Stimulated activated CD8-positive, alpha-beta memory T cell treated with anti-CD3 and anti-CD28 coated beads, Interleukin-15, amount 100 ng/mL, for 4 hours (primary cell): ENCODE data around the gene AQP7.
A peak's percentile ranks its signal among the peaks of the same experiment; 100 is the strongest.
"Not testable (repeated sequence)": the region's sequence is repeated elsewhere in the genome, so short reads cannot be mapped to it uniquely, and the experiment has no call there.

Experiments used
- DNase-seq, 2 donors: peaks; one replicate each; pipeline ENCODE4 v3.0.0-alpha.2; 2020; ENCODE audit warnings: low read depth in 2 of 2

The AQP7 gene

DNA sequence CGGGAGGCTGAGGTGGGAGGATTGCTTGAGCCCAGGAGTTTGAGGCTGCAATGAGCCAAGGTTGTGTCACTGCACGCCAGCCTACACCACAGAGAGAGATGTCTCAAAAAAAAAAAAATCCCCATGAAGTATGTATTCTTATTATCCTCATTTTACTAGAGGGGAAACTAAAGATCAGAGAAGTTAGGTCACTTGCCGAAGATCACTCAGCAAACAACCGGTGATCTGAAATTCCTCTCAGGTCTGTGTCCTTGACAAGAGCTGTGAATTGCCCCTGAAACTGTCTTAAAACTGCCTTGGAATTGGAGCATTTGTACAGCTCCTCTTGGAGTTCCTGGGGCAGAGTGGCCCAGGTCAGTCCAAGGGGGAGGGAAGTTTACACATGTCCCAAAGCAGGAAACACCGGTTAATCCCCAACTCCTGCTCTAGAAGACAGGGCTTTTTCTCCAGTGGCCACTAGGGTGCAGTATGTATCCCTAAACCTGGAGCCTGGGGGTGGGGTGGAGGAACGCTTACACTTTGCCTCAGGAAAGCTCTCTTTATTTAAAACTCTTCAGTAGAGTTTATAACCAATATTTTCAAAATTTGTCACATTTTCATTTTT, 27.6 kb downstream of the AQP7 start:
- peak; percentile 17 to 19 for DNase-seq

DNA sequence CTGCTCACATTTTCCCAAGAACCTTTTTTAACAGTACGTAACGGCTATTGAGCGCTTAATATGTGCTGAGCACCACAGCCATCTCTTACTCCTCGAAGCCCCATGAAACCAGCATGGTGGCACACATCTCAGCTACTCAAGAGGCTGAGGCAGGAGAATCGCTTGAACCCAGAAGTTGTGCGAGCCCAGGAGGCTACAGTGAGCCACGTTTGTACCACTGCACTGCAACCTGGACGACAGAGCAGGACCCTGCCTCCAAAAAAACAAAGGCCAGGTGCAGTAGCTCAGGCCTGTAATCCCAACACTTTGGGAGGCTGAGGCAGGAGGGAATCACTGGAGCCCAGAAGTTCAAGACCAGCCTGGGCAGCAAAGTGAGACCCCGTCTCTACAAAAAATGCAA, 28.2 kb downstream of the AQP7 start:
- no peak for DNase-seq

DNA sequence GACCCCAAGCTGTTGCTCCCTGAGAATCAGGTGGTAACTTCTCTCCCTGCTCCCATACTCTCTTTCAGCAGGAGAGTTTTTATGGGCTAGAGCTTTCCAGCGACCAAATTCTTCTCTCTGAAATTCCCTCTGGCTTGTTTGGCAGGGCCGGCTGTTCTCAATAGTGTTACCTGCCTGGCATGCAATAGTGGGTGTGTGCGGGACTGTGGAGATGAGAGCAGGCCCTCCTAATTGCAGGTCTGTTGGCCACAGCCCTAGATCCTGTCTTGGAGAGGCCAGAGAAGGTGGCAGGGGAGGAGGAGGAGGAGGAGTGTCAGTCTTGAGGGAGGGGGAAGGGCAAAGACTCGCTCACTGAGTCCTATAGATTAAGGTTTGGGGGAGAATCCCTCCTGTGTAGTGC, 29.5 kb downstream of the AQP7 start:
- DNase-seq = no peak

DNA sequence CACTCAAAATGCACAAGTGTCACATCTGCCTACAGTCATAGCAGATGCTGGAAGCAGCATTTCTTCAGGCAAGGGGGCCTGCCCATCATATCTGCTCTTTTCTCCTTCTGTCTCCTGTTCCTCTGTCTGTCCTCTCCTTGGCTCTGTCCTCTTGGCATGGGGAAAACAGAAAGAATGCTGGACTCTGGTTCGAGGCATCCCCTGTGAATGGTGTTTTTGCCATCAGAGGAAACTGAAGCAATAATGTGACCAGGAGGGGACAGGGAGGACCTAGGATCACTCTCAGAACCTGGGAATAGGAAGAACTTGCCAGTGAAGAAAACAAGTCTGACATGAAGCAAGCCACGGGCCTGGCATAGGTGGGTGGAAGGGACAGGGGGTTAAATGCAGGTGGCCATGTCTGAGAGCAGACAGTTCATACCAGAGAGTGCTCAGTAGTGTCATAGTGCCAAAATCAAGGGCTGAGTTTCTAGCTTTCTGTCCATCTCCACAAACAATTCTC, 35.3 kb downstream of the AQP7 start:
- no peak for DNase-seq

DNA sequence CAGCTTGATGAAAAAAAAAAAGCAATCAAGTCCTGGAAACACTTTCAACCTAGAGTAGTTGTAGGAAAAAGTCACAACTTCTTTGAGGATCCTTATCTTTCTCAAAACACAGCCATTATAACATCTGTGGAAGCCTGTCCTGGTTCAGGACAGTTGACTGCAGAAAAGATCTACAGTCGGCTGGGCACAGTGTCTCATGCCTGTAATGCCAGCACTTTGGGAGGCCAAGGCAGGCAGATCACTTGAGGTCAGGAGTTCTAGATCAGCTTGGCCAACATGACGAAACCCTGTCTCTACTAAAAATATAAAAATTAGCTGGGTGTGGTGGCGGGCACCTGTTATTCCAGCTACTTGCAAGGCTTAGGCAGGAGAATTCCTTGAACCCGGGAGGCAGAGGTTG, 37.6 kb downstream of the AQP7 start:
- DNase-seq = not testable (repeated sequence)

DNA sequence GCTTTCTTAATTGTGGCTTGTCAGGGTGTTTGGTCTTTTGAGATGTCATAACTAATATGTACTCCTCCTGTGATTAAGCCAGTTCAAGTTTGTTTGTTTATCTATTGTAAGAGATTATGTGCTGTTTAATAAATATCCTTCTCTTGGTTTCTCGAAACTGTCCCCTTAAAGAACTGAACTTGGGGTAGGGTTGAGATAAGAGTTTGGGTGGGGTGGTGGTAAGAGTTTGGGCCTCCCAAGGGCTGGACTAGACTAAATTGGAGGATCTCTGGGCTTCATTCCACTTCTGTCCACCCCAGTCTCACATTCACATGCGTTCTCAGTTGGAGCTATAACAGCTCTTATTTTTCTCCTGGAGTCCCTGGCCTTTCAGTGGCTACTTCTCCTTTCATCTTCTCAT, 38.2 kb downstream of the AQP7 start:
- no peak for DNase-seq

DNA sequence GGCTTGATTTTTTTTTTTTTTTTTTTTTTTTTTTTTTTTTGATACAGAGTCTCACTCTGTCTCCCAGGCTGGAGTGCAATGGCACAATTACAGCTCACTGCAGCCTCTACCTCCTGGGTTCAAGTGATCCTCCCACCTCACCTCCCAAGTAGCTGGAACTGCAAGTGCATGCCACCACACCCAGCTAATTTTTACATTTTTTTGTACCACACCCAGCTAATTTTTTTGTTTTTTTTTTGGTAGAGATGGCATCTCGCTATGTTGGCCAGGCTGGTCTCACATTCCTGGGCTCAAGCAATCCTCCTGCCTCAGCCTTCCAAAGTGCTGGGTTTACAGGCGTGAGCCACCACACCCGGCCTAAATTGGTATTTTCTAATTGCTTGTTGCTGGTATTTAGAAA, 43.7 kb downstream of the AQP7 start:
- not testable (repeated sequence) for DNase-seq

DNA sequence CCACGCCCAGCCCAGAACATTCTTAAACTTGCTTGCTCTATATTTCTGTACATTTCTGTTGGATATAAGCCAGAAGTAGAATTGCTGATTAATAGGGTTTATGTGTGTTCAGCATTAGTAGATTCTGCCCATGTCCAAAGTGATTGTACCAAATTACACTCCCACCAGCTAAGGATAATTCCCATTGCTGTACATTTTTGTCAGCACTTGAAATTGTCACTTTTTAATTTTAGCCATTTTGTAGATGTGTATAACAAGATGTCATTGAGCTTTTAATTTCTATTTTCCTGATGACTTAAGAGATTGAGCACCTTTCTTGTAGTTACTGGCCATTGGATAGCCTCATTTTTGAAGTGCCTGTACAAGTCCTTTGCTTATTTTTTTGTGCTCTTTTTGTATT, 46.4 kb downstream of the AQP7 start:
- DNase-seq = no peak

DNA sequence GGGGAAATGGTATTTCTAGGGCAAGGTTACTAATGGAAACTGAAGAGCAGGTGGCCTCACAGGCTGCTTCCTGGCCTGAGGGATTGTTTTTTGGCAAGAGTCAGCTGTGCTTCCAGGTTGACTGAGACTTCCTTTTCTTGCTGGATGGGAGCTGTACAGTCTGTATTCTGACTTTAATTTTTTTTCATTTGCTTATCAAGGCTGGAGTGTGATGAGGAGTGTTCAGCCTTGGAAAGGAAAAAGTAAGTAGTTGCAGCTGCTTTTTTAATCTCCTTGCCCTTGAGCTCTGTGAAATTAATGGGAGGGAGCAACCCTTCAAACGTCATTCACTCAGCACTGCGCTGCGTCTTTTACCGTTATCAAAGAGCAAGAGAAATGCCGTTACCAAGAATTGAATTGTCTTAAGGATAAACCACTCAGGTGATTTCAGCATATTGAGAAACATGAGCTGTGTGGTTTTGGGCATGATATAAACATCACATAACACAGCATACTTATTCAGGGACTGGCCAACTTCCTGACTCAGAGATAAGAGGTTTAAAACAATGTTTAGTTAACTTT, 47.6 kb downstream of the AQP7 start:
- no peak for DNase-seq

DNA sequence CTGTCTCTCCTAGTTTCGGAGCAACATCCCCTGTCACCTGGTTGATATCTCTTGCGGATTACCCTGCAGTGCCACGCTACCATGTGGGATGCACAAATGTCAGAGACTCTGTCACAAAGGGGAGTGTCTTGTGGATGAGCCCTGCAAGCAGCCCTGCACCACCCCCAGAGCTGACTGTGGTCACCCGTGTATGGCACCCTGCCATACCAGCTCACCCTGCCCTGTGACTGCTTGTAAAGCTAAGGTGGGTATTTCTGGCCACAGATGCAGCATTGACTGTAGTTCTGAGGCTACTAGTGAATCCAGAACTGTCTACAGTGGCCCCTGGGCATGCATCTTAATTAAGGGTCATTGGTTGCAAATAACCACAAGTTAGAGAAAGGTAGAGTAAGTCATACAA, 50.8 kb downstream of the AQP7 start:
- DNase-seq = no peak

DNA sequence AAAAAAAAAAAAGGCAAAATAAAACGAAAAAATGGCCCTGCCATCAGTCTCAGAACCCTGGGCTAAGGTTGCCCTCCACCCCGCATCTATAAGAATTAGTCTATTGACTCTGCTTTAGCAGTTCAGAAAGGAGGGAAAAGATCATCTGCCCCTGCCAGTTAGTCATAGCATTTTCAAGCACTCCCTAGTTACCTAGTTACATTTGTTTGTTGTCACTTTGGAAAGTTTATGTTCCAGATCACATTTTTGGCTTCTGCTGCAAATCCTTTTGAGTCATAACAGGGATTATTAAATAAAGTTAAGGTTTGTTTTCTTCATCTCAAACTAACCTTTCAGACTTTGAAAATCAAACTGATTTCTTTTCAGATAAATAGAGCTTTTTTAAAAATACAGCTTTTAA, 52.1 kb downstream of the AQP7 start:
- no peak for DNase-seq

DNA sequence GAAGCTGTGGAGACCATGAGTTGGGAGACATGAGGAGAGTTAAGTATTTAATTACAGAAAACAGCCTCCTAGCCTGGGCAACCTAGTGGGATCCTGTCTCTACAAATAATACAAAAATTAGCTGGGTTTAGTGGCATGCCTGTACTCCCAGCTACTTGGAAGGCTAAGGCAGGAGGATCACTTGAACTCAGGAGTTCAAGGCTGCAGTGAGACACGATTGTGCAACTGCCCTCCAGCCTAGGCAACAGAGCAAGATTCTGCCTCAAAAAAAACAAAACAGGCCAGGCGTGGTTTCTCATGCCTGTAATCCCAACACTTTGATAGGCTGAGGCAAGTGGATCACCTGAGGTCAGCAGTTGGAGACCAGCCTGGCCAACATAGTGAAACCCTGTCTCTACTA, 52.6 kb downstream of the AQP7 start:
- no peak for DNase-seq

DNA sequence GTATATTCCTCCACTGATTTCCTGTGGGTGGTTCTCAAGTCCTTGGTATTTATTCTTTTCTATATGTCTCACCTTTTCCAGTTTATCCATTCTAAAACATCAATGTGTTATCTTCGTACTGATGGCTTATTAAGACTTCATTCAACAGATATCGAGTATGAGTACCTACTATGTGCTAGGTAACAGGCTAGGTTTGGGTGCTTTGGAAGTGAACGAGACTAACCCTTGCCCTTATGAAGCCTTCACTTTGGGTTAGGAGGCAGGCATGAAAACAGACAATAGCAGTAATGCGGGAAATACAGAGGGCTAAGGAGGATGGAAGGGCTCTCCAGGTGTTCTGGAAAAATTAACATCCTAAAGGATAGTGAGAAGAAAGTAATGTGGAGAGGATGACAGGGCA, 53.4 kb downstream of the AQP7 start:
- DNase-seq = no peak

DNA sequence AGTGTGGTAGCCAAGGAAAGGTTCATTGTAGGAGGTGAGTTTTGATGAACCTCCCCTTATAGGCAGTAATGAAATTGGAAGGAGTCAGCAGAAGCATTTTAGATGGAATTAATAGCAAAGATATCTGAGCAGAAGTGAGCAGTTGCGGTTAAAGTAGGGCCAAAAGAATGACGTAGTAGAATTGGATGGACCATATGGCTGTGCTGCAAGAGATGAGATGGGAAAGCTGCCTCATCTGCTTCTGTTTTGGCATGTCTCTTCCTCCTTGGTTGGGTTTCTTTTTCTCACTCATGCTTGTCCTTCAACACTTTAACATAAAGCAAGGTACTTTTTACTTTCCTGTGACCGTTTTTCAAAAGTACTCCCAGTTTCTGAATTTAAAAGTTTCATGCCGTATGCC, 55.8 kb downstream of the AQP7 start:
- no peak for DNase-seq

DNA sequence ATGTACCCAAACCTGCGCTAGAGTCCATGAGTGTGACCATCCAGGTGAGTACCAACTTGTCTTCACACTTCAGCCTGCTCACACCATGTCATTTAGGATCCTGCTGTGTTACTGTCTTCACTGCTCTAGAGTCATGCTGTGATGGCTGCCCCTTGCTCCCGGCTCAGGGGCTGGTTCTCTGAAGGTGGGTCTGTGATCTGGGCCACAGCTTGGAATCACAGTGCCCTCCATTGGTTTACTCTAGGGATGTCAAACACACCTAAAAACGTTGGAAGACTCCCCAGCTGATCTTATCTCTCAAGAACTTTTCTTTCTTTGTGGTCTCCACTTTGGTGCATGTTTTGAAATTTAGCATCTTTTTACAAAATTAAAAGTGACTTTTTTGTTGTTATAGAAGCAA, 58.2 kb downstream of the AQP7 start:
- DNase-seq = no peak

DNA sequence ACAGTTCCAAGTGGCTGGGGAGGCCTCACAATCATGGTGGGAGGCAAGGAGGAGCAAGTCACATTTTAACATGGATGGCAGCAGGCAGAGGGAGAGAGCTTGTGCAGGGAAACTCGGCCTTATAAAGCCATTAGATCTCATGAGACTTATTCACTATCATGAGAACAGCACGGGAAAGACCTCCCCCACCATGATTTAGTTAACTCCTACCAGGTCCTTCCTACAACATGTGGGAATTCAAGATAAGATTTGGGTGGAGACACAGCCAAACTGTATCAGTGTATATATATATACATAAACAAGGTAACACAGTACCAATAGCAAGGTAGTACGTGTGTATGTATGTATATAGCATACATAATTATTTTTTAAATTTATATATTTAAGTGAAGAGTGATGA, 61.2 kb downstream of the AQP7 start:
- no peak for DNase-seq

DNA sequence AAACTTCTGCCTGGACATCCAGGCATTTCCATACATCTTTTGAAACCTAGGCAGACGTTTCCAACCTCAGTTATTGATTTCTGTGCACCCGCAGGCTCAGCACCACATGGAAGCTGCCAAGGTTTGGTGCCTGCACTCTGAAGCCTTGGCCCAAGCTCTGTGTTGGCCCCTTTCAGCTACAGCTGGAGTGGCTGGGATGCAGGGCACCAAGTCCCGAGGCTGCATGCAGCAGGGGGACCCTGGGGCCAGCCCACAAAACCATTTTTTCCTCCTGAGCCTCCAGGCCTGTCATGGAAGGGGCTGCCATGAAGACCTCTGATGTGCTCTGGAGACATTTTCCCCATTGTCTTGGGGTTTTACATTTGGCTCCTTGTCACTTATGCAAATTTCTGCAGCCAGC, 62.2 kb downstream of the AQP7 start:
- no peak for DNase-seq
